HEK293T (cell line): ENCODE results near the gene ASB18.

ENCODE experiments used
- FOXK2 ChIP-seq: fragments of 450-650 bp; IDR thresholded peaks from 2 replicates; pipeline ENCODE4 v1.6.1; 2016; ENCODE audit warnings: mild to moderate bottlenecking
- FOXM1 ChIP-seq: fragments of 450-650 bp; IDR thresholded peaks from 2 replicates; pipeline ENCODE4 v1.6.1; 2017; ENCODE audit warnings: mild to moderate bottlenecking, borderline replicate concordance
- LEF1 ChIP-seq: fragments of 450-650 bp; IDR thresholded peaks from 2 replicates; pipeline ENCODE4 v1.6.1; 2017; ENCODE audit warnings: mild to moderate bottlenecking, borderline replicate concordance
- TARDBP ChIP-seq: fragments of 450-650 bp; IDR thresholded peaks from 2 replicates; pipeline ENCODE4 v1.6.1; 2016

GRCh38 chr2:236308855-236309668 lies 44.9 kb upstream of the ASB18 start:
- TF ChIP-seq TARDBP, result no peak
- no peak for TF ChIP-seq FOXM1
- no peak for TF ChIP-seq FOXK2
- no peak for TF ChIP-seq LEF1
